GM23338 (cell line): Measurements from ENCODE around the gene ZNF311.

Source experiments
- CTCF ChIP-seq, 2 experiments: fragments of 200-600 bp in 1 of 2; sonication (generic) in 1 of 2; conservative IDR thresholded peaks; 2 replicates each; pipeline versions ENCODE4 v1.5.1 to v1.6.1; 2016 to 2017; ENCODE audit warnings: antibody characterized with exemption in 2 of 2, low read depth in 2 of 2, mild to moderate bottlenecking in 2 of 2, moderate library complexity in 1 of 2
- EZH2 ChIP-seq: fragments of 200-600 bp; sonication (generic); IDR thresholded peaks from one replicate; pipeline ENCODE4 v1.8.0; 2017; ENCODE audit warnings: antibody characterized with exemption, mild to moderate bottlenecking, low read depth; ENCODE audit not compliant: unreplicated experiment
- POLR2AphosphoS5 ChIP-seq: IDR thresholded peaks from 2 replicates; pipeline ENCODE4 v1.6.1; 2016; ENCODE audit warnings: antibody characterized with exemption, low read depth

- TF ChIP-seq CTCF (conservative IDR thresholded peaks at IDR 0.05; ENCODE audit: low read depth in 2 of 2): no peak
- TF ChIP-seq EZH2: no peak
- TF ChIP-seq POLR2AphosphoS5: no peak
Observed at GRCh38 chr6:28995093-28995650, 9.9 kb downstream of the ZNF311 start.
